Skin of body (tissue), 2 donors: ENCODE measurements around the gene H2AZ1. TPM values are rescaled to one million over a fixed set of nuclear protein-coding genes. Genes with fewer than 3 reads are reported as not detected.
A peak's percentile ranks its signal among the peaks of the same experiment; 100 is the strongest.
"Not testable (repeated sequence)": the region's sequence is repeated elsewhere in the genome, so short reads cannot be mapped to it uniquely, and the experiment has no call there.

Experiments used
- DNase-seq: peaks from one replicate; lab custom pipeline; 2025; lab: John Stamatoyannopoulos, UW
- total RNA-seq: library from RNA; depleted of rRNA; stranded (reverse); fragments of >200 nt; gene quantifications from one replicate; pipeline ENCODE4 v1.2.3, GENCODE V29; 2014

The H2AZ1 gene
- 123 TPM for total RNA-seq

DNA sequence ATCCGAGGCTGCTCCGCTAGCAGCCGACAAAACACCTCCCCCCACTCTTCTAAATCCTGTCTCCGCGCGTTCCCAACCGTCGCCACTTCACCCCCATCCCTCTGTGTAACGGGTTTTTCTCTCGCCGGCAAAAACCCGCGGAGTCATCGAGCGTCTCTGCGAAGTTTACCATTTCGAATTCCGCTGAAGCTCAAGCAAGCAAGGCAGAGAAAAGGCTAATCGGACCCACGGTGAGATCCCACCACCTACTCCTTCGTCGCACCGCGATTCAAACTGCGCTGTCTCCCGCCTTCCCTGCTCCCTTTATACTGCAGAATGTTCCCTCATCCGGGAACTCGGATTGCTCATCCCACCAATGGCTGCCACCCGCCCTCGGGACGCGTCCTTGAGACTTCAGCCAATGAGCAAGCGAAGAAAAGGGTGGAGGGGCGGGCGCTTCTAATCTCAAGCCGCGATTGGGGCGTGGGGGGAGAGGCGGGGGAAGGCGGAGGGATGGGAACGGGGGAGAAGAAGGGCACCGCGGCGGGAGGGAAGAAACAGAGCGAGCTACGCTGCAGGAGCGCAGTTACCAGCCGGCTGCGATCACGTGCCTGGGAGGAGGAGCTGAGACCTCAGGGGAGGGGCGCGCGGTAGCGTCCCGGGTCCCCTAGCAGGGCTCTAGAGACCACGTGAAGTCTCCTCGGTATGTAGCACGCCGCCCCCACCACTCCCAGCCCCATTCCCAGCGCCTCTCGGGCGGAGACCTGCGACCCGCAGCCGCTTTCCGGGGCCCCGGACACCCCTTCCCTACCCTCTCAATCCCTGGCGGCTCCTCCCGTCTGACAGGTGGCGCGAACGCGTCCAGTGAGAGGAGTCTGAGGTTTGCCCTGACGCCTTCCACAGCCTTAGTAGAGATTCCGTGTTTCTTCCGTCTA is at the start of gene H2AZ1:
Gene H2AZ1, minus strand, starts transcription at position 277 of the 914 bp plus-strand sequence. Its CDS starts 105 bp downstream, at position 172.
- DNase-seq = peak; percentile 99

DNA sequence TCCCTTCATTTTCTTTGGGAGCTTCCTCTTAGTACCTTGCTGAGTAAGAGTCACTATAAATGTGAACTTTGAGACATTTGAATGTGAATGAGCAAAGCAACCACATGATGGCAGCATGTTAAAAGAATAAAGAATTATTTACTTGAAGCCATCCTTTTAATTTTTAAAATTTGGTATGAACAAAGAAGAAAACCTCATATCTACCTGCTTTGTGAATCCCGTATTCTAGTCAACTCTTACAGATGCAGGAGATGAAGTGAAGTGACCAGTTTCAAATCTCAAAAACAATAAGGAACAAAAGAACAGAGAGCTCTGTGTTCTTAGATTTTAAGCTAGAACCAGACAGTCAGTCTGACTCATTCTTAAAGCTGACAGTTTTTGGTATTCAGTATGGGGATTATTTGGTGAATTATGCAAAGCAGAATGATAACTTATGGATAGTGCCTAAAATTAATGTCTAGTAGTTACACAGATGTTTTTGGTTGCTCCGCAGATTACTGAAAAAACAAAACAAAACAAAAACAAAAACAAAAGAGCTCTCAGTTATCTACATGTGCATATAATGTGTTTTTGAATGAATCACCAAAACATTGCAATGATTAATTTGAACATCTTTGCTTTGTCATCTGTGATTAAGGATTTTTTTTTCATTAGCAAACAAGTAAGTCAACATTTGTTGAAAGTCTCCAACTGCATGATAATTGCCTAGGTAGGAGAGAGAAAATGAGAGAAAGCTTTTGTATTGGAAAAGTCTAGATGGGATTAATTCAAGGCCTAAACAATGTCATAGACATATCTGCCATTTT is 48.2 kb upstream of the H2AZ1 start:
- peak; percentile 29 for DNase-seq

DNA sequence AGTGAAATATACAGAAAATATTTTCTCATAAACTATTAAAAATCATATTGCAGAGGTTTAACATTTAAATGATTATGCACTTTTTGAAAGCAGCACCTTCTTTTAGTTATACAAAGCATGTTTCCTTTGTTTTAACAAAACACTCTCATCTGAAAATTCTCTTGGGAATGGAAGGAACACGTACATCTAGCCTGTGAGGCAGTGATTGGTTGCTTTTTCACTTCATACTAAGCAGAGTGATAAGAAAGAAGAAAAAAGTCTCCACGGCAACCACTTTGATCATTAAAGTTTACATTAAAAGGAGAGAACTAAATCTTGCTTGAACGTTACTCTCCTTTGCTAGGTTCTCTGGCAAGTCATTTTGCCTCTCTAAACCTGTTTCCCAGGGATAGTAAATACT is 41.7 kb upstream of the H2AZ1 start:
- no peak for DNase-seq

DNA sequence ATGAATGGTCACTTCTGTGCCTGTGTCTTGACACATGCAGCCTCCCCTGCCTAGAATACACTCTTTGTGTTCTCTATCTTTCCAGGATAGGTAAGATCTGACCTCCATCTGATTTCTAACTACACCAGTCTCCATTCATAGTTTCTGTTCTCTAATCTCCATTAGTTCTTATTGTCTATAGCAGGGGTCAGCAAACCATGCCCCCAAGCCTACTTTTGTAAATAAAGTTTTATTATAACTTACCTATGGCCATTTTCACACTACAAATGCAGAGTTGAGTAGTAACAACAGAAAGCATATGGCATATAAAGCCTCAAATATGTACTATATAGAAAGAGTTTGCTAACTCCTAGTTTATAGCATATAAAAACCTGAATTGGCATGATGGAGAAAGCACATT is 37.6 kb upstream of the H2AZ1 start:
- DNase-seq = no peak

DNA sequence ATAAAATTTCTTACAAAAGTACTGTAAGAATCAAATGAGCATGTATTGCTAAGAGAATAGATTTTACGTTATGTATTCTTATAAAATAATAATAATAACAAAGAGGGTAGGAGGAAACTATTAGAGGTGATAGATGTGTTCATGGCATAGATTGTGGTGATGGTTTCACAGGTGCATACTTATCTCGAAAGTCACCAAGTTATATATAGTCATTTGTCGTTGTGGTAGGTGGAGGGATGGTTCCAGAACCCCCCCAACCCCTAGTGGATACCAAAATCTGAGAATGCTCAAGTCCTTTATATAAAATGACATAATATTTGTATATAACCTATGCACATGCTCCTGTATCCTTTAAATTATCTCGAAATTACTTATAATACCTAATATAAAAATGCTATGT is 36.7 kb upstream of the H2AZ1 start:
- no peak for DNase-seq

DNA sequence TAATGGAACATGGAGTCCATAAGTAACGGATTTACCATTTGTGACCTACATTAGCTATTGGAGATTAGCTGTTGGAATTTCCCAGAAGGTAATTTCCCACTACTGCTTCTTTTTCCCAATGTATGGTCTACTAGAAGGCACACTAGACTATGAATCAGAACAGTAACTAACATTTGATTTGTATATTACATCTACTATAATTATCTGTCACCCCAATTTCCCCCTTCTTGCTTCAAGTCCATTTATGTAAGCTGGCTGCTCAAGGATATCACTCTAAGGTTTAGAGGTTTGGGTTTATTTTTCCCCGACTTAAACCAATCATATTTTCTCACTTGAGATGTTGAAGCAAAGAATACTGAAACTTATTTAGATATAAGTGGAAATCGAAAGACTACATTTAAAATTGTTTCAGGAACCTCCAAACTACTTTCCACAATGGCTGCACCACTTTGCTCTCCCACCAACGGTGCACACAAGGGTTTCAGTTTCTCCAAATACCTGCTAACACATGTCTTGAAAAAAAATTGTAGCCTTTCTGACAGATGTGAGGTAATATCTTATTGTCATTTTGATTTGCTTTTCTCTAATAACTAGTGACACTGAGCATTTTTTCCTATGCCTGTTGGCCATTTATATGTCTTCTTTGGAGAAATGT is 33.3 kb upstream of the H2AZ1 start:
- no peak for DNase-seq

DNA sequence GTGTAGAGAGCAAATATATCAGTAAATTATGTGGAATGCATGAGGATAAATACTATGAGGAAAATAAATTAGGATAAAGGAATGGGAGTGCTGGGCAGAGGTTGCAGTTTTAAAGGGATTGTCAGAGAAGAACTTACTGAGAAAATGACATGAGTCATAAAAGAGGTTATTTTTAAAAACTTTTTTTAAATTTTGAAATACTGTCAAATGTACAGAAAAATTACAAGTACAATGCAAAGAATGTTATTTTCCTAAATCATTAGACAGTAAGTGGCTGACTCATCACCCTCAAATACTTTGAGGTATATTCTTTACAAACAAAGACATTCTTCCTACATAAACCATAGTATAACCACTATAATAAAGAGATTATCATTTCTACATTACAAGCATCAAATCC is 29.8 kb upstream of the H2AZ1 start:
- DNase-seq = no peak

DNA sequence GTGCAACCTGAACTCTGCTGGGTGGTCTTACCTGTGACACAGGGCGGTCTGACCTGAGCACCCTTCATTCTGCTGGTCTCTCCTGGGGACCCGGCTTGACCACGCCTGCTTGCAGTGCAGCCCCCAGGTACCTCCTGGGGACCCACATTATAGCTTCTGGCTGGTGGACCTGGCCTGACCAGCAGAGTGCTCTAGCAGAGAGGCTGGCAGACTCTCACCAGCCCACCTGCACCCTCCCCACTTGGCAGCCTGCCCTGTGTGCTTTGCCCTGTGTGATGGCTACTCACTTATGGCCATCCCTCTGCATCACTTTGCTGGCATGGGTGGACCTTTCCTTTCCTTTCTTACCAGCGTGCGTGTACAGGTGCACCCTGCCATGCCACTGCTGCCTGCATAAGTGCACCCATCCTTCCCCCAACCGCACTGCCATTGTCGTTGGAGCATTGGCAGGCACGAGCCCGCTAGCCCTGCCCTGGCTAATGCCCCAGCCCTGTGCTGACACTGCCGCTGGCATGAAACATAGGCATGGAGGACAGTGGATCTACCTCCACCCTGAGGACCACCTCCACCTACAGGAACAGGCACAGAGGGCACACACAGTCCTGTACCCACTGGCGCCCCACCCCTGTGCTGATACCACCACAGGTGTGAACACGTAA is 21.5 kb upstream of the H2AZ1 start:
- no peak for DNase-seq

DNA sequence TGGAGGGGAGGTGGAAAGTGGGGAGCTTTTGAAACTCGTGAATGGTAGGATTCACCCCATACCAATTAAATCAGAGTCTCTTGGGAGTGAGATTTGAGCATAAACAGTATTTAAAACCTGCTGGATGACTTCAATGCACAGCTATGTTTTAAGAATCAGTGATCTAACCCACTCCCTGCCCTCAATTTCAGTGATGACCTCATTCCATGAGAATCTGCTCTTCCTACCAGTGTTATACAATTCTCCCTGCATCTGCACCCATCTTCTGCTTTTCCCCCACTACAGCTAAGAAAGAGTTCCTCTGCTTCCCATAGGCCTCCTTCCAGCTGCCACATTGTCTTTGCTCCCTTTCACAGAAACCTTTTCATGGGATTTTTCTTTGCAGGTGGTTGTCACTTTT is 18.3 kb upstream of the H2AZ1 start:
- DNase-seq = peak; percentile 2

DNA sequence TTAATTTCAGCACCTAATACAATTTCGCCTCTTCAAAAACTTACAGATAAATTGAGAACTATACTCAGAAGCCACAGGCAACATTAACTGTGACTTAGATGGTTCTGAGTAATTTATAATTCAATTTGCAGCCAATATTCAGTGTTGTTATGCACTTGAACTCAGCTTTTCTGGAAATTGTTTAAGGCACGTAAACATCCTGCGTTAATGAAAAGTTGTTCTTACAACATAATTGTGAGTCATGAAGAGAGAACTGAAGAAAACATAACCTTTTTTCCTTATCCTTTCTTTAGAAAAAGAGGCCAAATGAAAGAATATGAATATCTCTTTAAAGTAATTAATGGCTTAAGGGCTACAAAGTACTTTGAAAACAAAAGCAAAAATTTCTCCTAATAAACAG is 16.6 kb upstream of the H2AZ1 start:
- DNase-seq = no peak

DNA sequence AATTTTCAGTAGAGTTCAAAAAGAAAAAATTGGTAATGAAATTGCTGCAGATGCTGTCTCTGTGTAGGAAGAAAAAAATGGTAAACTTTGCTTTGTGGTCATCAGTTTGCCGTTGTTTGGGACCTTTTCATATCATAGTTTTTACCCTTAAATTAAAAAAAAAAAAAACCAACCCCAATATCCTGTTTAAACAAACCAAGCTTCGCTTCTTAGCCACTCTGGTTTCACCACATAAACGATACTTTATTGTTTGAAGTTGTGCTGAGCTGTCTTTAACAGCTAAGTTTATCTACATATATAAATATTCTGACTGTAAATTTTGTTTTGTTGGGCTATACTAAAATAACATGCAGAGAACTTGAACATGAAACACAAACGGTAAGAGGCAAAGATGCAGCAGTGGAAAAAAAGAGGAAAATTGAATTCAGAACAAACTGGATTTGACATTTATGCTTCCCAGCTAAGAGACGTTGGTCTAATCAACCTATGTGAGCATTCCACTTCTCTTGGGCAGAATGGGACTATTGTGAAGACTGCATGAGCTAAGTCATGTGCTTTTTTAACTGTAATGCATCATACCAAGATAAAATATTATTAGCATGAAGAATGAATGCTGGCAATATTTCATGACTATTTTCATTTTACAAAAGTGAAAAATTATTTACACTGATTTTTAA is 15.7 kb upstream of the H2AZ1 start:
- DNase-seq = no peak

DNA sequence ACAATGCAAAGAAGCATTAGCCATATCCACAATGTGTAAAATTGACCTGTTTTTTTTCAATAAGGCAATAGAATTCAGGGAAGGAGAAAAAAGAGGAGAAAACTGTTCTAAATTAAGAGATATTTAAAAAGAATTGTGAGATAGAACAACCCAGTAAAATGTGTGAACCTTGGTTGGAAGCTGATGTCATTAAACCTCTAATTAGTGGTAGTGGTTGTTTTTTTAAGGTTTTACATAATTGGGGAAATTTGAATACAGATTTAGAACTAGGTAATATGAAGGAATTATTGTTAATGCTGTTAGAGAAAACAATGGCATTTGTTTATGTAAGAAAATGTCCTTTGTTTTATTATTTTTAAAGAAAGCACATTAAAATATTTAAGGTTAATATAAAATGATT is 15.1 kb upstream of the H2AZ1 start:
- DNase-seq = no peak

DNA sequence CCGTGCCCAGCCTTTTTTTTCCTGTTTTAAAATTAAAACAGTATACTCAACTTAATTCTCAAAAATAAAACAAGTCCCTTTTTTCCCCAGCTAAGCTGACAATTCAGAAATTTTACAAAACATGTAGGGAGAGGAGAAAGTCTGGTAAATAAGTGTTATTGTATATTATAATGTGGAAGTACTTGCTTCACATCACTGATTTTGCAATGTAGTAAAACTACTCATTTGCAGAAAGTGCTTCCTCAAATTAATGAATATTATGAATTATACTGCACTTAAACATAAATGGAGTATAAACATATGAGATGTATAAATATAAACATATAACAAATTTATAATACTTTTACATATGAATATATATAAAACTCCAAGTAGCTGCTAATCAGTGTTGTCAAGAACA is 11.6 kb upstream of the H2AZ1 start:
- no peak for DNase-seq

DNA sequence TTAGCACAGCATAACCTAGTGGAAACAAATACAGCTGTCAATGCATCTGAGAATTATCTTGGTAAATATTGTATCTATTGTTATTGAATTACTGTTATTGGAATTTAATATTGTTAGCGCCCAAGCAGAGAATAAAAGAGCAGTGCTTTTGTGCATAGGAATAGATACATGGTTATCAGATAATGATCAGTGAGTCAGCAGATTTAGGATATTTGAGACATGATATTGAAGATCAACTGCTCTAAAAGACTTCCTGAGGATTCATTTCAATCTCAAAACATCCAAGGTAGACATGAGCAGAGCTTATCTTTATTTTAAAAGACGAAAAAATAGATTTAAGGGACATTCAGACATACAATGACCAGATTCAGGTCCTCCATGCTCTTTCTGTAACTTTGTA is 10.6 kb upstream of the H2AZ1 start:
- DNase-seq = no peak

DNA sequence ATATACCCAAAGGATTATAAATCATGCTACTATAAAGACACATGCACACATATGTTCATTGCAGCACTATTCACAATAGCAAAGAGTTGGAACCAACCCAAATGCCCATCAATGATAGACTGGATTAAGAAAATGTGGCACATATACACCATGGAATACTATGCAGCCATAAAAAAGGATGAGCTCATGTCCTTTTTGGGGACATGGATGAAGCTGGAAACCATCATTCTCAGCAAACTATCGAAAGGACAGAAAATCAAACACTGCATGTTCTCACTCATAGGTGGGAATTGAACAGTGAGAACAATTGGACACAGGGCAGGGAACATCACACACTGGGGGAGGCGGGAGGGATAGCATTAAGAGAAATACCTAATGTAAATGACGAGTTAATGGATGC is 8.1 kb upstream of the H2AZ1 start:
- DNase-seq = not testable (repeated sequence)

DNA sequence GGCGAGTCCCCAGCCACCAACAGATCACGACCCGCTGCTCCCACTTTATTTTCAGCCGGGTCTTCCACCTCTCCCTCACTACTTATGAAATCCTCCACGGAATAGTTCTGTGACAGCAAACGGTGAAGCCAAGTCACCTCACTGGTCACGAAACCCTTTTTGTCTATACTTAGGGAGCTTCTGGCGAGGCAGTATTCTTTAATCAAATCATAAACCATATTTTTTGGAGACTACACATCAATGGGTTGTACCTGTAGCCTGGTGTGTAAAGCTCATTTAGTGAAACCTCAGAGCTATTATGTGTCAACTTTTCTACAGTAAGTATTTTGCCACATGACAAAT is 809 bp upstream of the H2AZ1 start:
- no peak for DNase-seq

DNA sequence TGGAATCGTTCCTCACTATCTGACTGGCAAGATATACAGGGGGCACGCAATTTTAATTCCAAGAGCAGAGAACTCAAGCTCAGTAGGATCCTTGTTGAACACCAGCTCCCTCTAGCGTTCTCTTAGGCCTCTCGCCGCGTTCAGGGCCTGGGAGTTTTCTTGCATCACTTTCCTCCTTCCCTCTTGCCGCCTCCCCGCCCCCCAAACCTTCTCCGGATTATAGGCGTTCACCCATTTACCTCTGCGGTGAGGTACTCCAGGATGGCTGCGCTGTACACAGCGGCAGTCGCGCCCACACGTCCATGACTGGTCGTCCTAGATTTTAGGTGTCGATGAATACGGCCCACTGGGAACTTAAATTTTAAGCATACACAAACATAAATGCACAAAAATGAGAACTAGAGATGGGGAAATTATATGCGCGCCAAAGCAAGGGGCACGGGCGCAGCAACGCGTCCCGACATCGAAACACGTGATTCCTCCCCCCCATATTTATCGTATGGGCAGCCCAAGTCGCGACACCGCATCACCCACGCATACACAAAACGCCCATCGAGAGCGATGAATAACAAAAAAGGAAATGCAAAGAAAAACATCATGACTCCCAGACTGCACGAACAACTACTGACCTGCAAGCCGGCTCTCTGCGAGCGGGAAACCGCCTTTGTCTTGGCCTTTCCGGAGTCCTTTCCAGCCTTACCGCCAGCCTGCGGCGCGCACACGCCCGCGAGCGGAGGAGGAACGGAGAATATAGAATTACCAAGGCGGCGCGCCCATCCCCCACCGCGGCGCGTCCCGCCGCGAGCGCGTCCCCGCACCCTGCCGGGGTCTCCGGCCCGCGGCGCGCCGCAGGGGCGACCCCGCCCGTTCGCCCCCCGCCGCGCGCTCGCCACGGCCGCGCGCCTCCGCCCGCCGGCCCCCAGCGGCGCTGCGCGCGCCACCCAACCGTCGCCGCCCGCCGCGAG is 759 bp downstream of the H2AZ1 start:
- DNase-seq = peak; percentile 90

DNA sequence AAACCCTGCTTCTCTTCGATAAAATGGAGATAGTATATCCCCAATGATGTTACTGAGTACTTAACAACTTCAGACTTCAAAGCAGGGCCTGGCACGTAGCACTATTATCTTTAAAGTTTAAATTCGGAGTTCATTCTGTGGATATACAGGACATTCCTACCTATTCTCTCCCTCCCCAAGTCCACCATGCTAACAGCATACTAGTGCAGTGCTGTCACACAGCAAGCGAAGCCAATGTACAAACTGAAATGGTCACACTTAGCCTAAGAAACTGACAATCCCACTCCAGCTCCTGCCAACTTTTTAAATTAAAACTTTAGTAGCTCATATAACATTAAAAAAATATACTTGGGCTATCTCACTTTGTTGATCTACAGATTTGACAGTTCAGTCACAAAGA is 2.5 kb downstream of the H2AZ1 start:
- no peak for DNase-seq

DNA sequence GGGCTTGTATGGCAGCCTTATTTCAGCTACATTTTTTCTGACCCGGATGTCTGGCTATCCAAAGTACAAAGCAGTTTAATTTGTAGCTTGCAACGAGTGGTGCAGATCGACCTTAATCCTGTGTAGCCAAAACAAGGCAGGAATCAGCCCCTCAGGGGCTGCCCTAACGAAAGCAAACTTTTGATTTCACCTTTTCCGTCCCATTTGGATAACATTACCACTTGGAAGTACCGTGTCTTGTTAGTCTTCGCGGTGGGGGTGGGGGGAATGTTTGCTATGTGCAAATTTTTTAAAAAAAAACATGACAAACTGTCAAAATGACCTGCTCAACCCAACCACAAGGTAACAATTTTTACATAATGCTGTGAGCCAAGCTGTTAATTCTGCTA is 2.9 kb downstream of the H2AZ1 start:
- no peak for DNase-seq
